Mesenchymal stem cell (in vitro differentiated cells and primary cell): ENCODE measurements around the gene SGCA.

ENCODE experiments used
- DNase-seq: peaks from one replicate; pipeline ENCODE4 v3.0.0-alpha.2; 2013
- H2AFZ ChIP-seq: one replicate; pipeline ENCODE4 v1.6.1; 2013; ENCODE audit warnings: low read depth, mild to moderate bottlenecking, control low read depth, inconsistent platforms, low read length, moderate library complexity
- H2AK5ac ChIP-seq: 2 replicates; pipeline ENCODE4 v1.6.1; 2013; ENCODE audit warnings: low read length, moderate library complexity, mild to moderate bottlenecking, inconsistent platforms; ENCODE audit not compliant: severe bottlenecking
- H2BK120ac ChIP-seq: one replicate; pipeline ENCODE4 v1.6.1; 2013; ENCODE audit warnings: low read depth, mild to moderate bottlenecking, inconsistent platforms, low read length, moderate library complexity
- H2BK12ac ChIP-seq, 2 experiments: one replicate each; pipeline ENCODE4 v1.6.1; 2013; ENCODE audit warnings: inconsistent platforms in 2 of 2, low read length in 2 of 2, mild to moderate bottlenecking in 2 of 2, moderate library complexity in 2 of 2, control low read depth in 1 of 2
- H2BK15ac ChIP-seq: one replicate; pipeline ENCODE4 v1.6.1; 2013; ENCODE audit warnings: mild to moderate bottlenecking, low read depth, inconsistent platforms; ENCODE audit not compliant: poor library complexity, severe bottlenecking
- H2BK5ac ChIP-seq: 2 replicates; pipeline ENCODE4 v1.6.1; 2013; ENCODE audit warnings: low read depth, mild to moderate bottlenecking, low read length, control low read depth, inconsistent platforms; ENCODE audit not compliant: poor library complexity, severe bottlenecking
- H3K14ac ChIP-seq, 2 experiments: one replicate each; pipeline ENCODE4 v1.6.1; 2013; ENCODE audit warnings: inconsistent platforms in 2 of 2, low read length in 2 of 2, control low read depth in 1 of 2, mild to moderate bottlenecking in 1 of 2, moderate library complexity in 1 of 2
- H3K18ac ChIP-seq, 2 experiments: one replicate each; pipeline ENCODE4 v1.6.1; 2013; ENCODE audit warnings: inconsistent platforms in 2 of 2, low read length in 2 of 2, control low read depth in 1 of 2, low read depth in 1 of 2, mild to moderate bottlenecking in 1 of 2
- H3K23ac ChIP-seq, 2 experiments: one replicate each; pipeline ENCODE4 v1.6.1; 2013; ENCODE audit warnings: inconsistent platforms in 2 of 2, low read length in 2 of 2, mild to moderate bottlenecking in 2 of 2, moderate library complexity in 2 of 2, control low read depth in 1 of 2
- H3K27ac ChIP-seq: 2 replicates; pipeline ENCODE4 v1.5.1; 2013; ENCODE audit warnings: mild to moderate bottlenecking, moderate library complexity, low read length, control low read depth, inconsistent platforms; ENCODE audit not compliant: poor library complexity, severe bottlenecking
- H3K27me3 ChIP-seq, 2 experiments: 2 replicates each; pipeline versions ENCODE4 v1.6.1 to v1.7.0; 2013; ENCODE audit warnings: low read length in 2 of 2, mild to moderate bottlenecking in 2 of 2, moderate library complexity in 2 of 2, control low read depth in 1 of 2, inconsistent platforms in 1 of 2; ENCODE audit not compliant: control insufficient read depth in 1 of 2, insufficient read depth in 1 of 2
- H3K36me3 ChIP-seq, 2 experiments: 2 replicates each; pipeline versions ENCODE4 v1.6.1 to v1.7.0; 2013; ENCODE audit warnings: low read length in 2 of 2, control low read depth in 1 of 2, inconsistent platforms in 1 of 2, low read depth in 1 of 2, mild to moderate bottlenecking in 1 of 2; ENCODE audit not compliant: insufficient read depth in 2 of 2, control insufficient read depth in 1 of 2
- H3K4ac ChIP-seq, 2 experiments: one replicate each; pipeline ENCODE4 v1.6.1; 2013; ENCODE audit warnings: inconsistent platforms in 2 of 2, low read length in 2 of 2, mild to moderate bottlenecking in 2 of 2, moderate library complexity in 2 of 2, control low read depth in 1 of 2, low read depth in 1 of 2
- H3K4me1 ChIP-seq: 2 replicates; pipeline ENCODE4 v1.6.1; 2013; ENCODE audit warnings: low read depth, low read length, control low read depth; ENCODE audit not compliant: control insufficient read depth, insufficient read depth
- H3K4me2 ChIP-seq: 2 replicates; pipeline ENCODE4 v1.6.1; 2013; ENCODE audit warnings: low read length, mild to moderate bottlenecking, inconsistent platforms; ENCODE audit not compliant: poor library complexity, severe bottlenecking
- H3K4me3 ChIP-seq, 2 experiments: 2 replicates each; pipeline versions ENCODE4 v1.5.1 to v1.7.0; 2013; ENCODE audit warnings: low read length in 2 of 2, mild to moderate bottlenecking in 2 of 2, control low read depth in 1 of 2, low read depth in 1 of 2; ENCODE audit not compliant: insufficient read depth in 1 of 2
- H3K79me1 ChIP-seq: replicated peaks from 2 replicates; pipeline ENCODE4 v1.6.1; 2013; ENCODE audit warnings: mild to moderate bottlenecking, control low read depth, low read length, inconsistent platforms; ENCODE audit not compliant: poor library complexity, severe bottlenecking
- H3K9ac ChIP-seq: 2 replicates; pipeline ENCODE4 v1.7.0; 2013; ENCODE audit warnings: mild to moderate bottlenecking, low read length, moderate library complexity
- H3K9me3 ChIP-seq: 2 replicates; pipeline ENCODE4 v1.7.0; 2013; ENCODE audit warnings: mild to moderate bottlenecking, low read length; ENCODE audit not compliant: control insufficient read depth
- H4K8ac ChIP-seq: one replicate; pipeline ENCODE4 v1.6.1; 2013; ENCODE audit warnings: inconsistent platforms, mild to moderate bottlenecking, low read length, moderate library complexity
- H4K91ac ChIP-seq: one replicate; pipeline ENCODE4 v1.6.1; 2013; ENCODE audit warnings: mild to moderate bottlenecking, low read length, inconsistent platforms
- WGBS: methylation state at CpG from one replicate; pipeline ENCODE4 v1.1.7; 2013; ENCODE audit warnings: mixed read lengths; 5-methylcytosine and 5-hydroxymethylcytosine counted together

Gene SGCA

DNA sequence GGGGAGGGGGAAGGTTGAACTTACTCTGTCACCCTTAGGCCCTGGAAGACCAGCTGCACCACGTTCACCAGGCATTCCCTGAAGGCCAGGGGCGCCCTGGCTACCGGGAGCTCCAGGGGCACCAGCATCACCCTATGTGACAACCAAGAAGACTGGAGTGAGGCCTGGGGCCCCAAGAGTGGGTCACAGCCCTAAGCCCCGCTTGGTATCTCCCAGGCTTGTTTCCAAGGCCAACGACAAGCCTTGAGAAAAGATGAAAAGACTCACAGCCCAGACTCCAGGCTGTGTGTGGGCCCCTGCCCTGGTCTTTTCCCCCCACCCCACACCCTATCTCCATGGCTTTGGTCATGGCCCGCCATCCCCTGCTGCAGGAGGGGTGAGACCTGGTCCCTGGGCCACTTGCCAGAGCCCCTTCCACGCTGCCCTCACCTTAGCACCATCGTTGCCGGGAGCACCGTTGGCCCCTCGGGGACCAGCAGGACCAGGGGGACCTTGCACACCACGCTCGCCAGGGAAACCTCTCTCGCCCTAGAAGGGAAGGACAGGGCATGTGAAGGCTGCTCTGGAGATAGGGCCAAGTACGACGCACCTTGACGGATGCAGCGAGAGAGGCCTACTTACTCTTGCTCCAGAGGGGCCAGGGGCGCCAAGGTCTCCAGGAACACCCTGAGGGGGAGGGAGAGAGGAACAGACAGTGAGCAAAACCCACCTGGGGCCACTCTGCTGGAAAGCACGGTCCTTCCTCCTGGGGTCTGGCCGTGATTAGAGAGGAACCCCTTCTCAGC, 25.7 kb downstream of the SGCA start:
- Histone ChIP-seq H2BK120ac (no peak overlapping the region), H3K9ac (peak overlapping the region; percentile 100), H2AFZ (no peak overlapping the region), H3K4ac (peak overlapping the region; percentile 7 to 50), H3K4me3 (no peak overlapping the region), H2AK5ac (no peak overlapping the region), H3K27ac (peak overlapping the region; percentile 80), H2BK5ac (no peak overlapping the region), H3K36me3 (peaks cover 99 to 100% of the 10 kb centered on the region in 2 experiments), H3K4me1 (peaks cover 74% of the 10 kb centered on the region), H2BK12ac (peak overlapping the region in 1 of 2 experiments; percentile 12), H3K79me1 (no peaks in the 10 kb centered on the region), H3K27me3 (no peaks in the 10 kb centered on the region), H2BK15ac (no peak overlapping the region), H4K8ac (no peak overlapping the region), H3K14ac (peak overlapping the region in 1 of 2 experiments; percentile 46), H4K91ac (peak overlapping the region; percentile 57), H3K4me2 (no peak overlapping the region), H3K18ac (peak overlapping the region; percentile 75 to 79), H3K23ac (no peak overlapping the region), H3K9me3 (no peaks in the 10 kb centered on the region)
- DNase-seq = no peak
- 89% methylated on average over 19 of the region's 21 CpGs for WGBS

DNA sequence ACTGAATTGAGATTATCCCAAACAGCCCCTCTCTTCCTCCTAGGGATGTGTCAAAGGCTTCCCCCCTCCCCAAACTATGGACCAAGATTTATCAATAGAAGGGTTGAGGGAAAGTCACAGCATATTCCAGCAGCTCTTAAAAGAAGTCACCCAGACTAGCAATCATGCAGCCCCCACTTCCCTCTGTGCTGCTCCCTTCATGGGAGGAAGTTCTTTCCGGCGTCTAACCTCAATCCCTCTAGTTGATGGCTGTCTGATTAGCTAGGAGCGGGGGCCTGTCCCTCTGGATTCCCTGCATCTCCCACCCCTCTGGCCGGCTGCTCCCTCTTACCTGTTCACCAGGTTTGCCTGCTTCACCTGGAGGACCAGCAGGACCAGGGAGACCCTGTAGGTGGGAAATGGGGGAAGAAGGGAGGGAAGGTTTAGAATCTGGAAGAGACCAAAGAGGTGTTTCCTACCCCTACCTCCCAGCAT, 26.4 kb downstream of the SGCA start:
- no peak overlapping the region for H2AK5ac ChIP-seq
- no peaks in the 10 kb centered on the region for H3K79me1 ChIP-seq
- no peak overlapping the region for H2BK5ac ChIP-seq
- no peak overlapping the region for H2AFZ ChIP-seq
- peak overlapping the region in 1 of 2 experiments; percentile 18 for H3K14ac ChIP-seq
- no peak for DNase-seq
- H3K4ac ChIP-seq = no peak overlapping the region
- peak overlapping the region; percentile 75 to 79 for H3K18ac ChIP-seq
- H2BK12ac ChIP-seq = no peak overlapping the region
- no peaks in the 10 kb centered on the region for H3K27me3 ChIP-seq
- H2BK15ac ChIP-seq = no peak overlapping the region
- no peak overlapping the region for H3K4me2 ChIP-seq
- WGBS = 100% methylated on average over 2 of the region's 4 CpGs
- no peaks in the 10 kb centered on the region for H3K9me3 ChIP-seq
- H4K91ac ChIP-seq = no peak overlapping the region
- H3K4me1 ChIP-seq = peaks cover 77% of the 10 kb centered on the region
- H3K23ac ChIP-seq = no peak overlapping the region
- H3K9ac ChIP-seq = peak overlapping the region; percentile 100
- no peak overlapping the region for H2BK120ac ChIP-seq
- no peak overlapping the region for H4K8ac ChIP-seq
- H3K4me3 ChIP-seq = no peak overlapping the region
- peaks cover 99 to 100% of the 10 kb centered on the region in 2 experiments for H3K36me3 ChIP-seq
- H3K27ac ChIP-seq = peak overlapping the region; percentile 80

- peak overlapping the region in 1 of 2 experiments; percentile 26 for H2BK12ac ChIP-seq
- H3K18ac ChIP-seq = peak overlapping the region; percentile 7 to 58
- no peaks in the 10 kb centered on the region for H3K79me1 ChIP-seq
- 93% methylated on average over 16 of the region's 16 CpGs for WGBS
- no peak for DNase-seq
- H3K4me3 ChIP-seq = peak overlapping the region in 1 of 2 experiments; percentile 12
- H3K36me3 ChIP-seq = peaks cover 99 to 100% of the 10 kb centered on the region in 2 experiments
- peak overlapping the region in 1 of 2 experiments; percentile 5 for H3K23ac ChIP-seq
- no peak overlapping the region for H2BK15ac ChIP-seq
- no peak overlapping the region for H3K4ac ChIP-seq
- H3K27ac ChIP-seq = peak overlapping the region; percentile 80
- no peak overlapping the region for H4K91ac ChIP-seq
- peak overlapping the region; percentile 100 for H3K9ac ChIP-seq
- H3K4me1 ChIP-seq = peaks cover 78% of the 10 kb centered on the region
- H3K27me3 ChIP-seq = no peaks in the 10 kb centered on the region
- H3K4me2 ChIP-seq = no peak overlapping the region
- no peak overlapping the region for H4K8ac ChIP-seq
- H2BK5ac ChIP-seq = no peak overlapping the region
- H3K9me3 ChIP-seq = no peaks in the 10 kb centered on the region
- no peak overlapping the region for H2AK5ac ChIP-seq
- no peak overlapping the region for H3K14ac ChIP-seq
- H2AFZ ChIP-seq = no peak overlapping the region
- H2BK120ac ChIP-seq = no peak overlapping the region
Observed at GRCh38 chr17:50192618-50193291, 26.9 kb downstream of the SGCA start.
